A549 (cell line): ENCODE results near the gene FOS. TPM values are rescaled to one million over a fixed set of nuclear protein-coding genes. Genes with fewer than 3 reads are reported as not detected.

Experiments
- ATAC-seq, 2 experiments: fragments of 200-7000 bp in 1 of 2; fragments of >200 bp in 1 of 2; cut with Nextera tagmentation in 1 of 2; cut with Tn5 transposase in 1 of 2; 3 replicates each; pipeline versions ENCODE4 v1.8.0 to v1.9.1; 2018 to 2020; ENCODE audit warnings: mild to moderate bottlenecking in 1 of 2, moderate library complexity in 1 of 2
- CTCF ChIA-PET: fragments of 300-600 bp; sonication (Branson Sonifier 250); formaldehyde crosslinking; extraction: SDS; loops from one replicate; lab custom pipeline; 2021; ENCODE audit warnings: antibody characterized with exemption, inconsistent platforms; lab: Yijun Ruan, JAX
- POLR2A ChIA-PET: fragments of 350-600 bp; formaldehyde crosslinking; extraction: SDS; loops from one replicate; lab custom pipeline; 2021; ENCODE audit warnings: antibody characterized with exemption, inconsistent platforms; lab: Yijun Ruan, JAX
- DNase-seq, 2 experiments: peaks; one replicate each; pipeline versions ENCODE4 v3.0.0 to v3.0.0-alpha.2; 2011 to 2016; ENCODE audit warnings: low read depth in 1 of 2, low spot score in 1 of 2
- FAIRE-seq: peaks from 2 replicates; lab custom pipeline; 2011; peaks lifted over from hg19 to GRCh38; lab: Jason Lieb, UNC
- H3K27ac ChIP-seq, 2 experiments: fragments of >200 bp; sonication (Bioruptor Twin); formaldehyde crosslinking; 3 replicates each; pipeline ENCODE4 v1.5.1; 2016 to 2017
- H3K4me1 ChIP-seq: fragments of >200 bp; sonication (Bioruptor Twin); formaldehyde crosslinking; 3 replicates; pipeline ENCODE4 v1.6.1; 2016
- H3K4me2 ChIP-seq: fragments of >200 bp; sonication (Bioruptor Twin); formaldehyde crosslinking; 3 replicates; pipeline ENCODE4 v1.6.1; 2016
- H3K4me3 ChIP-seq: fragments of >200 bp; sonication (Bioruptor Twin); formaldehyde crosslinking; 3 replicates; pipeline ENCODE4 v1.5.1; 2016
- H3K9me3 ChIP-seq: fragments of >200 bp; sonication (Bioruptor Twin); formaldehyde crosslinking; 3 replicates; pipeline ENCODE4 v1.6.1; 2016
- ATOH8 ChIP-seq: fragments of 250-450 bp; sonication (Bioruptor Pico); IDR thresholded peaks from 2 replicates; pipeline ENCODE4 v1.5.0; 2020; ENCODE audit warnings: low read depth, mild to moderate bottlenecking, moderate library complexity
- CBX2 ChIP-seq: fragments of 200-600 bp; sonication (generic); IDR thresholded peaks from 2 replicates; pipeline ENCODE4 v1.6.1; 2016; ENCODE audit warnings: low read depth, mild to moderate bottlenecking, borderline replicate concordance
- CBX8 ChIP-seq: fragments of 200-600 bp; sonication (generic); IDR thresholded peaks from 2 replicates; pipeline ENCODE4 v1.6.1; 2016
- CEBPB ChIP-seq, 2 experiments: fragments of >200 bp in 1 of 2; sonication (Bioruptor Twin) in 1 of 2; formaldehyde crosslinking in 1 of 2; IDR thresholded peaks; 2 replicates each; pipeline ENCODE4 v1.6.1; 2012 to 2016
- CHD2 ChIP-seq: fragments of 150-350 bp; IDR thresholded peaks from 2 replicates; pipeline ENCODE4 v1.6.1; 2014; ENCODE audit warnings: low read length; ENCODE audit not compliant: partially characterized antibody
- CHD4 ChIP-seq: fragments of 200-600 bp; sonication (generic); IDR thresholded peaks from 2 replicates; pipeline ENCODE4 v1.6.1; 2016; ENCODE audit warnings: antibody characterized with exemption, mild to moderate bottlenecking, borderline replicate concordance
- CTCF ChIP-seq: fragments of >200 bp; sonication (Bioruptor Twin); formaldehyde crosslinking; IDR thresholded peaks from 3 replicates; pipeline ENCODE4 v1.5.1; 2016
- E2F6 ChIP-seq: IDR thresholded peaks from 2 replicates; pipeline ENCODE4 v1.6.1; 2012; ENCODE audit warnings: low read depth, borderline replicate concordance
- EHMT2 ChIP-seq: fragments of 200-600 bp; sonication (generic); IDR thresholded peaks from 2 replicates; pipeline ENCODE4 v1.6.1; 2016; ENCODE audit warnings: antibody characterized with exemption, low read depth, mild to moderate bottlenecking, moderate library complexity
- ELK1 ChIP-seq: fragments of 150-350 bp; IDR thresholded peaks from 2 replicates; pipeline ENCODE4 v1.6.1; 2014; ENCODE audit warnings: low read depth, mild to moderate bottlenecking, low read length
- EP300 ChIP-seq, 2 experiments: fragments of >200 bp; sonication (Bioruptor Twin); formaldehyde crosslinking; IDR thresholded peaks; 2 replicates in 1 of 2; 3 replicates in 1 of 2; pipeline ENCODE4 v1.6.1; 2016 to 2017
- ESRRA ChIP-seq: fragments of 150-350 bp; IDR thresholded peaks from 2 replicates; pipeline ENCODE4 v1.6.1; 2014; ENCODE audit warnings: mild to moderate bottlenecking, low read length, borderline replicate concordance
- FOSB ChIP-seq: fragments of 250-450 bp; sonication (Bioruptor Pico); IDR thresholded peaks from 2 replicates; pipeline ENCODE4 v1.5.0; 2020; ENCODE audit warnings: mild to moderate bottlenecking, moderate library complexity
- FOXS1 ChIP-seq: fragments of 250-450 bp; sonication (Bioruptor Pico); IDR thresholded peaks from 2 replicates; pipeline ENCODE4 v1.5.0; 2020; ENCODE audit warnings: mild to moderate bottlenecking, moderate library complexity
- GATA3 ChIP-seq: IDR thresholded peaks from 2 replicates; pipeline ENCODE4 v1.6.1; 2012; ENCODE audit warnings: borderline replicate concordance
- HDAC2 ChIP-seq: fragments of 200-600 bp; sonication (generic); IDR thresholded peaks from 2 replicates; pipeline ENCODE4 v1.6.1; 2016
- HOXB13 ChIP-seq: fragments of 250-450 bp; sonication (Bioruptor Pico); IDR thresholded peaks from 2 replicates; pipeline ENCODE4 v1.5.0; 2020; ENCODE audit warnings: low read depth, mild to moderate bottlenecking, moderate library complexity
- HOXB5 ChIP-seq: fragments of 250-450 bp; sonication (Bioruptor Pico); IDR thresholded peaks from 2 replicates; pipeline ENCODE4 v1.5.0; 2020; ENCODE audit warnings: mild to moderate bottlenecking, moderate library complexity
- JUNB ChIP-seq: fragments of >200 bp; sonication (Bioruptor Twin); formaldehyde crosslinking; IDR thresholded peaks from 2 replicates; pipeline ENCODE4 v1.6.1; 2016
- KDM1A ChIP-seq: fragments of 200-600 bp; sonication (generic); IDR thresholded peaks from 2 replicates; pipeline ENCODE4 v1.6.1; 2016; ENCODE audit warnings: low read depth, mild to moderate bottlenecking
- KDM5A ChIP-seq: fragments of 200-600 bp; sonication (generic); IDR thresholded peaks from 2 replicates; pipeline ENCODE4 v1.6.1; 2016; ENCODE audit warnings: antibody characterized with exemption, mild to moderate bottlenecking
- NPAS2 ChIP-seq: fragments of 250-450 bp; sonication (Bioruptor Pico); IDR thresholded peaks from 2 replicates; pipeline ENCODE4 v1.8.0; 2022; ENCODE audit warnings: mild to moderate bottlenecking, moderate library complexity, borderline replicate concordance
- NR3C1 ChIP-seq: fragments of >200 bp; sonication (Bioruptor Twin); formaldehyde crosslinking; IDR thresholded peaks from 3 replicates; pipeline ENCODE4 v1.6.1; 2017
- POLR2A ChIP-seq: IDR thresholded peaks from 2 replicates; pipeline ENCODE4 v1.6.1; 2012; ENCODE audit warnings: mild to moderate bottlenecking, low read length
- RNF2 ChIP-seq: fragments of 200-600 bp; sonication (generic); IDR thresholded peaks from 2 replicates; pipeline ENCODE4 v1.6.1; 2016; ENCODE audit warnings: low read depth, mild to moderate bottlenecking, antibody characterized with exemption, moderate library complexity, borderline replicate concordance
- ZC3H11A ChIP-seq: fragments of 450-650 bp; IDR thresholded peaks from 2 replicates; pipeline ENCODE4 v1.6.1; 2014; ENCODE audit warnings: antibody characterized with exemption, mild to moderate bottlenecking
- ZFP36 ChIP-seq: fragments of 450-650 bp; IDR thresholded peaks from 2 replicates; pipeline ENCODE4 v1.6.1; 2014; ENCODE audit warnings: borderline replicate concordance; ENCODE audit not compliant: partially characterized antibody
- ZSCAN20 ChIP-seq: fragments of 250-450 bp; sonication (Bioruptor Pico); IDR thresholded peaks from 2 replicates; pipeline ENCODE4 v1.8.0; 2022; ENCODE audit warnings: mild to moderate bottlenecking, moderate library complexity
- WGBS: methylation state at CpG from one replicate; pipeline ENCODE4 v1.1.6; 2017; ENCODE audit errors: missing lambda C conversion rate; 5-methylcytosine and 5-hydroxymethylcytosine counted together
- polyA plus RNA-seq, 4 experiments: library from polyadenylated mRNA; depleted of rRNA in 3 of 4; stranded (reverse); fragments of >200 nt; fragmentation: RNase III in 1 of 4; extraction: RNeasy Plus Mini Kit Qiagen cat#74134 plus additional on column Dnase treatment in 1 of 4; gene quantifications; 2 replicates in 3 of 4; 3 replicates in 1 of 4; pipeline ENCODE4 v1.2.3, GENCODE V29; 2011 to 2017

The FOS gene
- polyA plus RNA-seq, 2 of the 4 experiments (the other 2 are of a cell fraction): 4.2 to 256 TPM

- no peaks in the 10 kb centered on the region for H3K9me3 ChIP-seq
- ChIA-PET CTCF (interaction anchor here (0.9 to 1.2 kb wide), 3 partner anchors 16 to 27 kb away, joined by 3 read pairs; no protein-coding TSS in a partner anchor), POLR2A (interaction anchor here (1.0 kb wide), 1 partner anchor 15 kb away, joined by 10 read pairs; no protein-coding TSS in a partner anchor)
- H3K4me1 ChIP-seq: peaks cover 5% of the 10 kb centered on the region; the same call in 1 of the 3 replicates
- ATAC-seq: no peak
- 67% methylated on average over 6 of the region's 6 CpGs for WGBS
- H3K4me3 ChIP-seq: no peak overlapping the region
- no peak for FAIRE-seq
- no peak overlapping the region for H3K4me2 ChIP-seq
- TF ChIP-seq ZC3H11A: no peak
- no peak for TF ChIP-seq HDAC2
- no peak for TF ChIP-seq POLR2A
- no peak for TF ChIP-seq ZFP36
- TF ChIP-seq KDM1A: no peak
- no peak for TF ChIP-seq HOXB13 (CRISPR knock-in tag)
- TF ChIP-seq CHD2: no peak
- TF ChIP-seq GATA3: no peak
- TF ChIP-seq, all 56 proteins: peak for 0
- no peak overlapping the region for H3K27ac ChIP-seq
- DNase-seq: no peak
Observed at GRCh38 chr14:75274050-75274898, 4.4 kb upstream of the FOS start.

GRCh38 chr14:75274899-75275569 lies 3.6 kb upstream of the FOS start:
- H3K9me3 ChIP-seq: no peaks in the 10 kb centered on the region
- no peak overlapping the region for H3K27ac ChIP-seq
- H3K4me2 ChIP-seq: no peak overlapping the region
- TF ChIP-seq CBX2 (no peak), FOXS1 (CRISPR knock-in tag) (no peak), EP300 (IDR thresholded peaks at IDR 0.05) (no peak), POLR2A (no peak), JUNB (no peak), CTCF (no peak), E2F6 (no peak), EHMT2 (no peak), HDAC2 (no peak), FOSB (CRISPR knock-in tag) (no peak), CEBPB (IDR thresholded peaks at IDR 0.05) (no peak), NR3C1 (no peak), CBX8 (no peak)
- TF ChIP-seq, all 56 proteins: peak for 0
- FAIRE-seq (no peak), ATAC-seq (no peak), DNase-seq (no peak)
- Histone ChIP-seq H3K4me3 (no peak overlapping the region), H3K4me1 (peaks cover 10% of the 10 kb centered on the region)
- CTCF ChIA-PET: interaction anchor here (1.2 to 2.6 kb wide), 2 partner anchors 17 to 22 kb away, joined by 3 to 10 read pairs; no protein-coding TSS in a partner anchor
- 92% methylated on average over 9 of the region's 9 CpGs for WGBS
- POLR2A ChIA-PET: interaction anchor here (2.8 kb wide), 1 partner anchor 20 kb away, joined by 18 read pairs; no protein-coding TSS in a partner anchor

- no peak for DNase-seq
- Histone ChIP-seq H3K4me3 (no peak overlapping the region), H3K4me2 (no peak overlapping the region), H3K27ac (no peak overlapping the region), H3K4me1 (peaks cover 12% of the 10 kb centered on the region), H3K9me3 (no peaks in the 10 kb centered on the region)
- FAIRE-seq: no peak
- 86% methylated on average over 1 of the region's 2 CpGs for WGBS
- CTCF ChIA-PET: interaction anchor here (1.2 to 2.6 kb wide), 2 partner anchors 17 to 22 kb away, joined by 3 to 10 read pairs; no protein-coding TSS in a partner anchor
- POLR2A ChIA-PET: interaction anchor here (2.8 kb wide), 1 partner anchor 19 kb away, joined by 18 read pairs; no protein-coding TSS in a partner anchor
- no peak for ATAC-seq
- TF ChIP-seq HOXB13 (CRISPR knock-in tag) (no peak), JUNB (no peak), NR3C1 (no peak), KDM5A (no peak), CEBPB (IDR thresholded peaks at IDR 0.05) (no peak), KDM1A (no peak), ATOH8 (no peak), ELK1 (no peak), RNF2 (no peak), HOXB5 (CRISPR knock-in tag) (no peak), CHD4 (no peak), ESRRA (no peak), NPAS2 (CRISPR knock-in tag) (no peak), ZSCAN20 (CRISPR knock-in tag) (no peak), HDAC2 (no peak)
Observed at GRCh38 chr14:75275598-75275997, 3.0 kb upstream of the FOS start.
